Measurements from ENCODE around the gene MIS18BP1. TPM values are rescaled to one million over a fixed set of nuclear protein-coding genes. Genes with fewer than 3 reads are reported as not detected.
"Not testable (repeated sequence)": the region's sequence is repeated elsewhere in the genome, so short reads cannot be mapped to it uniquely, and the experiment has no call there.

The MIS18BP1 gene
- 31.0 TPM for total RNA-seq

GRCh38 chr14:45253070-45253753 is at the start of gene MIS18BP1:
TSS of gene MIS18BP1 (minus strand) at chr14:45253202. CDS start at chr14:45247286, 5,916 bp downstream.
- DNase-seq (ENCODE audit: low read depth in 2 of 3, low spot score in 2 of 3): peak; percentile 82 to 99 (median 98)

- DNase-seq (ENCODE audit: low read depth in 2 of 3, low spot score in 2 of 3): no peak
Measured at GRCh38 chr14:45298423-45299117, 45.6 kb upstream of the MIS18BP1 start.

DNA sequence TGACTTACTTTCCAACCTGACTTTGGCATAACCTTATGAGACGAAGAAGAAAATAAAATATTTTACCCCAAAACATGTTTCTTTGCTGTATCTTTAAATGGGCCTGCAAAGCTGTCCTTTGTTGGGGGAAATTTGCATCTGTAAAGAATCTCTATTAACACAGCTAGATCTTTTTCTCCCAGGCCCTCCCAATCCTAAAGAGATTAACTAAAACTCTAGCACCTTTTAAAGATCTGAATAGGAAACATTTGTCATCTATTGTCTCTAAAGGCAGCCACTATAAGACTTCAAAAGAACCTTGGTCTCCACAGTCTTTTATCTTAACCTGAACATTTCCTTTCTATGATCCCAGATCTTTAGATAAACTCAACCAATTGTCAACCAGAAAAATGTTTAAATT is 41.8 kb upstream of the MIS18BP1 start:
- not testable (repeated sequence) for DNase-seq (ENCODE audit: low read depth in 2 of 3, low spot score in 2 of 3)

- no peak for DNase-seq (ENCODE audit: low read depth in 2 of 3, low spot score in 2 of 3)
Measured at GRCh38 chr14:45290547-45290946, 37.5 kb upstream of the MIS18BP1 start.

GRCh38 chr14:45287610-45288009 is 34.6 kb upstream of the MIS18BP1 start:
- DNase-seq (ENCODE audit: low read depth in 2 of 3, low spot score in 2 of 3): no peak

DNA sequence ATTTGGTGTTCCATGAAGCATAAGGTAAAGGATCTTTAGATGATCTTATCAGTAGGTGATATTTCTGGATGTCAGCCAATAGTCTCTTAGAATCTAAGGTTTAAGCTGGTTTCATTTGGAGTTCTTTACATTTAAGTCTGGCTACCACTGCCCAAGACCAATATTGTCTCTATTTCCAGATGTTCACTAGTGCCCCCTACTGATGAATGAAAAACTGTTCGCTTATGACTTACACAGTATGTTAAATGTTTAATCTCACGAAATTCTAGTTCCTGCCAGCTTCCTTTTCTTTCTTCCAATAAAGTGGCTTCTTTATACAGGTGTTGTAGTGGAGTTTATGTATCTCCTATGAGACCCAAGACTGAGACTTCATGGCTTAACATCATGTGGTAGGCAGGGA is 31.8 kb upstream of the MIS18BP1 start:
- no peak for DNase-seq (ENCODE audit: low read depth in 2 of 3, low spot score in 2 of 3)

DNA sequence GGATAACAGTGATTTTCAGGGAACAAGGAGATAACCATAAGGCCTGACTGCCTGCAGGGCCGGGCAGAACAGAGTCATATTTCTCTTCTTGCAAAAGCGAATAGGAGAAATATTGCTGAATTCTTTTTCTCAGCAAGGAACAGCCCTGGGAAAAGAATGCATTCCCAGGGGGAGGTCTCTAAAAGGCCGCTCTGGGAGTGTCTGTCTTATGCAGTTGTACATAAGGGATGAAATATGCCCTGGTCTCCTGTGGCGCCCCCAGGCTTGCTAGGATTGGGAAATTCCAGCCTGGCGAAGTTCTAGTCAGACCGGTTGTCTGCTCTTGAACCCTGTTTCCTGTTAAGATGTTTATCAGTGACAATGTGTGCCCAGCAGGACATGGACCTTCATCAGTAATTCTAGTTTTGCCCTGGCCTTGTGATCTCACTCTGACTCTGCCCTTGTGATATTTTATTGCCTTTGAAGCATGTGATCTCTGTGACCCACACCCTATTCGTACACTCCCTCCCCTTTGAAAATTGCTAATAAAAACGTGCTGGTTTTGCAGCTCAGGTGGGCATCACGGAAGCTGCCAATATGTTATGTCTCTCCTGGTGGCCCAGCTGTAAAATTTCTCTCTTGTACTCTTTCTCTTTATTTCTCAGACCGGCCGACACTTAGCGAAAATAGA is 28.9 kb upstream of the MIS18BP1 start:
- DNase-seq (ENCODE audit: low read depth in 2 of 3, low spot score in 2 of 3): not testable (repeated sequence)

- no peak for DNase-seq (ENCODE audit: low read depth in 2 of 3, low spot score in 2 of 3)
Measured at GRCh38 chr14:45271858-45272537, 19.0 kb upstream of the MIS18BP1 start.

GRCh38 chr14:45270031-45270430 is 17.0 kb upstream of the MIS18BP1 start:
- no peak for DNase-seq (ENCODE audit: low read depth in 2 of 3, low spot score in 2 of 3)

GRCh38 chr14:45267071-45267470 is 14.1 kb upstream of the MIS18BP1 start:
- no peak for DNase-seq (ENCODE audit: low read depth in 2 of 3, low spot score in 2 of 3)

GRCh38 chr14:45262637-45263036 is 9.6 kb upstream of the MIS18BP1 start:
- DNase-seq (ENCODE audit: low read depth in 2 of 3, low spot score in 2 of 3): no peak

DNA sequence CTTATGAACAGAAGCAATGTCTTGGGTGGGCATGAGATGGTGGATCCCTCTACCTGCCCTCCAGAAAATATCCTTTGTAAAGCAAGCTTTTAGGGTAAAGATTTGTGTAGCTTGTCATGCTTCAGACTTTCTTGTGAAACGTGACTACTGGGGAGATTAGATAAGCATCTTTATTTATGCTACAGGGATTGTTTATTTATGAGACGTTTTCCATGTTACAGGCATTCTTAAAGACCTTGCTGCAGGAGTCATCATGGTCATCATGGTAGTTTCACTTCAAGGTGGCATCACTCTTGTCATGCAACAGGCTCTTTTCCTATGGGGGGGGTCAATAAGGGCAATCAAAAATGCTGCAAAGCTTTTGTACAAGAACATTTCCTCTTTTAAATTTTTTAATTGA is 8.2 kb upstream of the MIS18BP1 start:
- no peak for DNase-seq (ENCODE audit: low read depth in 2 of 3, low spot score in 2 of 3)

- no peak for DNase-seq (ENCODE audit: low read depth in 2 of 3, low spot score in 2 of 3)
Measured at GRCh38 chr14:45258805-45259204, 5.8 kb upstream of the MIS18BP1 start.

GRCh38 chr14:45258073-45258472 is 5.1 kb upstream of the MIS18BP1 start:
- peak in 1 of 3 donors; percentile 27 for DNase-seq (ENCODE audit: low read depth in 2 of 3, low spot score in 2 of 3)

GRCh38 chr14:45254771-45255170 is 1.8 kb upstream of the MIS18BP1 start:
- no peak for DNase-seq (ENCODE audit: low read depth in 2 of 3, low spot score in 2 of 3)

- no peak for DNase-seq (ENCODE audit: low read depth in 2 of 3, low spot score in 2 of 3)
Measured at GRCh38 chr14:45253754-45254310, 830 bp upstream of the MIS18BP1 start.

GRCh38 chr14:45252366-45253069 is 484 bp downstream of the MIS18BP1 start:
- DNase-seq (ENCODE audit: low read depth in 2 of 3, low spot score in 2 of 3): peak in 1 of 3 donors; percentile 21

DNA sequence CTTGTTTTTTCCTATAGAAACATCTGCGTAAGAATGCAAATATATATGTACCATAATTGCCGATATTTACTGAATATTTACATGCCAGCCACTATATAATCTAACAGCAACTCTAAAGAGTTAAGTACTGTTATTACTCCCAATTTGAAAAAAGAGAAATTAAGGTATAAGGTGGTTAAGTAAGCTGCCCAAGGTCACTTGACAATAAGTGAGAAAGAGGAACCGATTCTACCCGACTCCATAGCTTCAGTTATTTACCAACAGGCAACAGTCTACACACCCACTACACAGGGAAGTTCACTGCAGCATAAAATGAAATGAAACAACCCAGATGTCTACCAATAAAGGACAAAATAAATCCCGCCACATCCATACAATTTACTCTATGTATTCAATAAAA is 1.1 kb downstream of the MIS18BP1 start:
- DNase-seq (ENCODE audit: low read depth in 2 of 3, low spot score in 2 of 3): peak in 2 of 3 donors; percentile 58 to 69

- DNase-seq (ENCODE audit: low read depth in 2 of 3, low spot score in 2 of 3): peak in 2 of 3 donors; percentile 78 to 90
Measured at GRCh38 chr14:45249856-45250575, 3.0 kb downstream of the MIS18BP1 start.

Data from hematopoietic multipotent progenitor cell (in vitro differentiated cells).